GM04504 (cell line): ENCODE results near the gene TSPAN13.

ENCODE experiments used
- DNase-seq: peaks from one replicate; pipeline ENCODE4 v3.0.0-alpha.2; 2012; ENCODE audit warnings: low read depth

The TSPAN13 gene

GRCh38 chr7:16753102-16753931 is at the start of gene TSPAN13:
TSPAN13 (plus strand) TSS chr7:16753755; CDS start chr7:16753968, 213 bp downstream.
- no peak for DNase-seq

DNA sequence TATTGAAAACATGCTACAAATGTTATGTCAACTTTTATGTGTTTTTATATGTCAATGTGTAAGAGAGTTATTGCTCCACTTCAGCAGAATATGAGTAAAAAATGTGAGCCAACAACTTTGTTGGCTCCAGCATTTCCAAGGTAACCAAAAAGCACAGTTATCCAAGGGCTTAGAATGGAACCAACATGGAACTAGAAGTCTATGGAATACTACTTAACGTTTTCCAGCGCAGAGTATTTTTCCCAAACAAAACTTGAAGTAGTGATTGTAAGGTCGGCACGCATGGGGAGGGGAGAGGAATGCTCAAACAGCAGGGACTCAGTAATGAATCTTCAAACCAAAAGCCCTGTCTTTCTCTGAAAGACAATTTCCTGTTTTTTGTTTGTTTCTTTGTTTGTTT is 45.0 kb upstream of the TSPAN13 start:
- peak; percentile 44 for DNase-seq

- DNase-seq: peak; percentile 99
These were observed 44.6 kb upstream of the TSPAN13 start for GRCh38 chr7:16708980-16709379.

GRCh38 chr7:16710651-16711050 is 42.9 kb upstream of the TSPAN13 start:
- DNase-seq: no peak

DNA sequence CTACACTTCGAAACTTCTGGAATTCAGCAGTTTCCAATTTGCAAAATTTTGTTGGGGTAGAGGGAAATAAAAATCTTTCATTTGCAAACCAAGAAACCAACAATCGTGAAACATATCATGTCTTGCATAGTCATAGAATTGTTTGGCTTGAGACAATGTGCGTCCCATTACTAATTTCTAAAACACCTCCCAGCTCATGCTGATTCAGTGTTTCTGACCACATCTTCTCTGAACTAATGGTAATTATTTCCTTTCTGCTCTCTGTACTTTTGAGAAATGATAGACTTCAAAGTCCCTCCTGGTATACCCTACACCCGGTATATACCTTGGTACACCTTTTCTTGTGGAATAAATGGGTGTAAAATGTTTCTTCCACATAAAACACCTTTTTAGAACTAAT is 41.8 kb upstream of the TSPAN13 start:
- peak; percentile 32 for DNase-seq

DNA sequence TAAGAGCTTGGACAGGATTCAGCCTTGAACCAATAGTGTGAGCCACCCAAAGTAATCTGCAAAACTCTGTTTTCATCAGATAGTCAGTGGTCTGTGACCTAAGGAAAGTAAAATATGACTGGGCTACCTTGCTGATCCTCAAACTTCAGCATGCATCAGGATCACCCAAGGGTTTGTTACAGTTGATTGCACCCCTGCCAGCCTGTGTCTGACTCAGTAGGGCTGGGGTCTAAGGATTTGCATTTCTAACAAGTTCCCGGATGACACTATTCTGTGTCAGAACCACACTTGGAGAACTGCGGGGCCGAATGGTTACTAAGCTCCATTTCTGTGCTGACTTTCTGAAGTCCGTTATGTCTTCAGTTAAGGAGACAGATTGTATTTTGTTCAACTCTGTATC is 40.6 kb upstream of the TSPAN13 start:
- no peak for DNase-seq

GRCh38 chr7:16715928-16716327 is 37.6 kb upstream of the TSPAN13 start:
- DNase-seq: no peak

DNA sequence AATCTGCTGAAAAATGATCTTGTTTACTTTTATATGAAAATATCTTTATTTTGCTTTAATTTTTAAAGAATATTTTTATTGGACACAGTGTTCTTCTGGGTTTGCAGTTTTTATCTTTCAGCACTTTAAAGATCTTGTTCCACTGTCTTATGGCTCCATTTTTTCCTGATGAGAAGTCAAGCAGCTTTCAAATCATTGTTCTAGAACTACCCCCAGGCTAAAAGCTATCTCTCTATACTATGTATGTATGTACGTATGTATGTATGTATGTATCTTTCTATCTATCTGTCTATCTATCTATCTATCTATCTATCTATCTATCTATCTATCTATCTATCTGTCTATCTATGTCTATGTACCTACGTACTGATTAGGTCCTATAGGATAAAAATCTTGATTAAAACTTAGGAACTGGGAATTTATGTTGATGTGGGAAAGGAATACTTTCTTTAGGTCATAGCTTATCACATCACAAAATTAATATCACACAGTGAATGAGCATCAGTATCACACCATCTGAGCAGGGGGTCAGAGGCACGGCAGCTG is 35.4 kb upstream of the TSPAN13 start:
- DNase-seq: no peak

DNA sequence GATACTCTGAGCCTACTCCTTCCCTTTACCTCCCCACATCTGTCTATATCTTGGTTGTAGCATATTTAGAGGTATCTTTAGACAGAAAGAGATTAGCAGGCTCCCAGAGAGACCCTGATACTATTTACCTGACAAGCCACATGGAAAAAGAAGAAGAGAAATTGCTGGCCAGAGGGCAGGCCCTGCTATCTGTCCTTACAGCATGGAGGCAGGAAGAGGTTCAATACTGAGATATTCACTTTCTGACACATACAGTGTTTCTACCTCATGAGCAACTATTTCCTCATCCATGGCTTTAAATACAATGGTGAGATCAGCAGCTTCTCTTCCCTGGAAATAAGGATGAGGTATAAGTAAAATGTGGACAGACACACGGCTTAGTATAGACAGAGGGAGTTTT is 33.9 kb upstream of the TSPAN13 start:
- no peak for DNase-seq

DNA sequence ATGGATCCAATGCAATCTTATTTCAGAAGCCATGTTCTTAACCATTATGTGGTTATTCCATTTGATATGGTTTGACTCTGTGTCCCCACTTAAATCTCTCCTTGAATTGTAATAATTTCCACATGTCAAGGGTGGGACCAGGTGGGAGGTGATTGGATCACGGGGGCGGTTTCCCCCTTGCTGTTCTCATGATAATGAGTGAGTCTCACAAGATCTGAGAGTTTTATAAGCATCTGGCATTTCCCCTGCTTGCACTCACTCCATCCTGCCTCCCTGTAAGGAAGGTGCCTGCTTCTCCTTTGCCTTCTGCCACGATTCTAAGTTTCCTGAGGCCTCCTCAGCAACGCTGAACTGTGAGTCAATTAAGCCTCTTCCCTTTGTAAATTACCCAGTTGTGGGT is 32.0 kb upstream of the TSPAN13 start:
- DNase-seq: no peak

DNA sequence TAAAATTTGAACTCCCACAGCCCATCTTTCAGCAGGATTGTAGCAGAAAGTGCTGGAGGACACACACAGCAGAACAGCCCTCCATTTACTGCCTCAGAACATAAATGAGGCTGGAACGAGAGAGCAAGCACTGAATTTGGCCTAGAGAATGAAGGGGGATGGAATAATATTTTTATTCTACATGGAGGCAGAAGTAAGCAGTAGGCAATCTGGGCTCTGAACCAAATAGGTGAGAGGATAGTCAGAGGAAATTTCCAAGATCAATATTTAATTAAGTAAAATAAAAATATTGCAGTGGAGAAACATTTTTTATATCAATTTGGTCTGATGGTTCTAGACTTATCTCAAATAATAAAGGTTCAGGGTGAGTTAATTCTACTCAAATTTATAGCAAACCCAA is 29.2 kb upstream of the TSPAN13 start:
- DNase-seq: no peak

- DNase-seq: no peak
These were observed 27.4 kb upstream of the TSPAN13 start for GRCh38 chr7:16726189-16726588.

GRCh38 chr7:16727736-16728135 is 25.8 kb upstream of the TSPAN13 start:
- no peak for DNase-seq

DNA sequence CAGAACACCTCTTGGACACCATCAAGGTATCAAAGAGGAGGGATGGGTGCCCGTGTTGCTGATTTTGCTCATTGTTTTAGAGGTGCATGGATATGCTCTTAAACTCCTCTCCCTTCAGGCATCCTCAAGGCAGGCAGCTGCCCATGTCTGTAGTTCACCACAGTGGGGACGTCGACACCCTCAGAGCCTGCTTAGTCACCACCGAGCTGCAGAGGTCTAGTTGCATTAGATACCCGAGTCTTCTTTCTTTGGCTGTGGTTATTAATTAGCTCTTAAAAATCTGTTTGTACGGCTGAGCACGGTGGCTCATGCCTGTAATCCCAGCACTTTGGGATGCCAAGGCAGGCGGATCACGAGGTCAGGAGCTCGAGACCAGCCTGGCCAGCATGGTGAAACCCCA is 24.7 kb upstream of the TSPAN13 start:
- DNase-seq: no peak

DNA sequence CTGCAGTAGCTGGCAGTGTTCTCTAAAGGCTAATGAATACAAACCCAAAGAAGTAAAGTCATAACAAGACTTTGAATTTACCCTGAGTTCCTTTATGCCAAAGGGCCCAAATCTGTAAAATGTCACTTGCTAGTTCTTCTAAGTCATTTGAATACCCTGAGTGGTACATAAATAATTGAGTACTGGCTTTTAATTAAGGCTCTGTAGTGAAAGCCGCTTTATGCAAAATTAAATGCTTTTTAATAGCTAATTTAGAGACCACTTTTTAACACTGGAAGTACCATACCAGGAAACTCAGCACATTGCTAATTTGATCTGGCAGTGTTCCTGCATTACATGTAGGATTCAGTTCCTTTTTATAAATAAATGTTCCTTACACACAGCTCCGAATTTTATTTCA is 24.0 kb upstream of the TSPAN13 start:
- no peak for DNase-seq

DNA sequence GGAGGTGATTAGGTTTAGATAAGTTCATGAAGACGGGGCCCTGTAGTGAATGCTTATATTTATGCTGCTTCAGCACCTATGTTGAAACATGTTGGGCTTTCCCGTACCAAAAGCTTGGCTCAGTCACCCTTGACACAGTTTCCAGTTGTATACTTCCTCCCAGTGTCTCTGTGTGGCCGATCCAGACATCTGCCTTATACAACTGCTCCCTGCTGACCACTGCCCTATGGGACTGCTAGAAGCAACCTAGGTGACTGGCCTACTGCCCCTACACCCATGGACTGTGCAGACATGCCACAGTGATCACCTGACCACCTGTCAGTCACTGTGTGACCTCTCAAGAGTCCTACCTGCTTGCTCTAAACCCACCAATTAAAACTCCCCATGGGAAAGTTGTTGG is 22.6 kb upstream of the TSPAN13 start:
- DNase-seq: no peak

GRCh38 chr7:16732828-16733227 is 20.7 kb upstream of the TSPAN13 start:
- no peak for DNase-seq

DNA sequence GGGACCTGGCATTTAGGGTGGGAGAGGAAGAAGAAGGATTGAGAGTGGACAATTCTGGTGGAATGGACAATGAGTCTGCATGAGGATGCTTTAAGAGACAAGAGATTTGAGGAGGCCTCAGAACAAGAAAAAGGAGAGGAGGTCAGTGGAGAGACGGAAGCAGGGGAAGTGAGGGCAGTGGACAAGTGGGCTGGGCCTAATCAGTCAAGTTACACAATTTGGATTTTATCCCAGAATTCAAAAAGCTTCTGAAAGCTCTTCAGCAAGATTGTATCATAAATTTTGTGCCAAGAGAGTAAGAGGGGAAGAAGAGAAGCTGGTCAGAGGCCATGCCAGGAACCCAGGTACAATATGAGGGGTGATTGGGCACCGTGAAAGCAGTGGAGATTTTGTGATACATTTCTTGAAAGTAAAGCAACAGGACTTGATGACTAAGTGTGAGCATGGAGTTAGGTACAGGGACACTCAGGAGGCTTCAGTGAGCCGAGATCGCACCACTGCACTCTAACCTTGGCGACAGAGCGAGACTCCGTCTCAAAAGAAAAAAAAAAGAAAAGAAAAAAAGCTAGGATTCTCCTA is 19.3 kb upstream of the TSPAN13 start:
- DNase-seq: no peak

- DNase-seq: no peak
These were observed 18.5 kb upstream of the TSPAN13 start for GRCh38 chr7:16735020-16735419.

DNA sequence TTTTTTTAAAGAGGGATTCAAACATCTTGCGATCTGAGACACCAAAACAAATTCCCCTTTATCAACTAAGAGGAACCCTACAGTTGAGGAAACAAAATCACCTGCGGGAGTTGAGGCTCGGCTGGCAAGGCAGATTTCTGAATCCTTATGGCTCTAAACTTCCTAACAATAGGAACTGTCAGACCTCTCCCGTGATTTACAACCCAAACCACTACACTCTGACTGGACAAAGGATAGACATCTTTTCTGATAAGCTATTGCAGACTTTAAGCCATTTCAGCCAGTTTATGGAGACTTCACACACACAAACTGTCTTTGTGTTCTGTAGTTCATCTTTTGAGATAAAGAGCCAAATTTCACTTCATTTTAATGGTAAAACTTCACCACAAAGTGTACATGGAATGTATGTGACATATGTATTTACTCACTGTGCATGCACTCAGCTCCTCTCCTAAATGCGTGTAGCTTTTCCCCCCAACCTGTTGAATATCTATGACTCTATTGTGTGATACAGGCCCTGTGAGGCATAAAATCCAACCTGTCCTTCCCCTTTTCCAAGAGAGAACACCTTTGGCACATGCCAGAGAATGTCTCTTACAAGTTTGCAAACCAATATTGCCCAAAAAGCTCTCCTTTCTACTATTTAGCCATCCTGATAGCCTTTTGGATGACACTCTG is 15.4 kb upstream of the TSPAN13 start:
- no peak for DNase-seq

- DNase-seq: peak; percentile 97
These were observed 13.5 kb upstream of the TSPAN13 start for GRCh38 chr7:16739863-16740622.

- no peak for DNase-seq
These were observed 13.0 kb upstream of the TSPAN13 start for GRCh38 chr7:16740623-16740953.
